DMS53 treated with DMSO at 0.1 percent for 48 hours (cell line): ENCODE data around the gene ENGASE.
"Not testable (repeated sequence)": the region's sequence is repeated elsewhere in the genome, so short reads cannot be mapped to it uniquely, and the experiment has no call there.

Experiments
- DNase-seq: peaks from one replicate; lab custom pipeline; 2025; ENCODE audit not compliant: unreplicated experiment; lab: John Stamatoyannopoulos, UW

Gene ENGASE

DNA sequence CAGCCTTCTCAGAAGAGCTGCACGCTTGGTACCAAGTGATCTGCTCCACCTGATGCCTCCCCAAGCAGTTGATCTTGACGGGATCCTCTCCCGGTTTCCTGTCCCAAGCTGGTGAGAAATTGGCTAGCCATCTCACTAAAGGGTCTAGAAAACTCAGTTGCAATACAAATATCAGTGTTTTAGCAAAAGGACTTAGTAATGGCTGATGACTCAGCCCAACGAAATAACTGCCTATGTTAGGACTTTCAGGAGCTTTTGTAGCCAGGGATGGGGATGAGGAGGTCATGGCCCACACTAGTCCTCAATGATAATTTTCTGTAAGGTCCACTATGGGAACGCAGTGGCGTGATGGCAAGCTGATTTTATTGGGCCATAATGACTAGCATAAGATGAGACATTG, 23.3 kb upstream of the ENGASE start:
- DNase-seq: no peak

DNA sequence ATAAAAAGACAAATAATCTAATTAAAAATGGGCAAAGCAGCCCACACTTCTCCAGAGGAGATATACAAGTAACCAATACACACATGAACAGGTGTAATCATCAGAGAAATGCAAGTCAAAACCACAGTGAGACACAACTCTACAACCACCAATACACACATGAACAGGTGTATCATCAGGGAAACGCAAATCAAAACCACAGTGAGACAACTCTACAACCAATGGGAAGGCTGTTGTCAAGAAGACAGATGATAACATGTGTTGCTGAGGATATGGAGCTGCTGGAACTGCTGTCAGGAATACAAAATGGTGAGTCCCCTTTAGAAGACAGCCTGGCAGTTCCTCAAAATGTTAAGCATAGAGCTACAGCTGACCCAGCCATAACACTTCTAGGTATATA, 22.5 kb upstream of the ENGASE start:
- no peak for DNase-seq

GRCh38 chr17:79053251-79053925, 21.2 kb upstream of the ENGASE start:
- no peak for DNase-seq

- no peak for DNase-seq
Observed at GRCh38 chr17:79054200-79054960, 20.2 kb upstream of the ENGASE start.

DNA sequence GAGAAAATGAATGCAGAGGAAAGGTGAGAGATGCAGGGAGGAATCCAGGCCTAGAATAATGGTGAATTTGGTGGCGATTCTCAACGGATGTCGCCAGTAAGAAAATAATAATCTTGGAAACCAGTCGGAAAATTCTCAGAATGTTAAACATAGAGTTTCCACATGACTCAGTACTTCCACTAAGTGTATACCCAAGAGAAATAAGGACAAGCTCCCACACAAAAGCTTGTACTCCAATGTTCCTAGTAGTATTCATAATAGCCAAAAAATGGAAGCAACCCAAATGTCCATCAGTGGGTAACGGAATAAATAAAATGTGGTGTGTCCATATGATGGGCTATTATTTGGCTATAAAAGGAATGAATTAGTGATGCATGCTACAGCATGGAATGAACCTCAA, 19.4 kb upstream of the ENGASE start:
- no peak for DNase-seq

DNA sequence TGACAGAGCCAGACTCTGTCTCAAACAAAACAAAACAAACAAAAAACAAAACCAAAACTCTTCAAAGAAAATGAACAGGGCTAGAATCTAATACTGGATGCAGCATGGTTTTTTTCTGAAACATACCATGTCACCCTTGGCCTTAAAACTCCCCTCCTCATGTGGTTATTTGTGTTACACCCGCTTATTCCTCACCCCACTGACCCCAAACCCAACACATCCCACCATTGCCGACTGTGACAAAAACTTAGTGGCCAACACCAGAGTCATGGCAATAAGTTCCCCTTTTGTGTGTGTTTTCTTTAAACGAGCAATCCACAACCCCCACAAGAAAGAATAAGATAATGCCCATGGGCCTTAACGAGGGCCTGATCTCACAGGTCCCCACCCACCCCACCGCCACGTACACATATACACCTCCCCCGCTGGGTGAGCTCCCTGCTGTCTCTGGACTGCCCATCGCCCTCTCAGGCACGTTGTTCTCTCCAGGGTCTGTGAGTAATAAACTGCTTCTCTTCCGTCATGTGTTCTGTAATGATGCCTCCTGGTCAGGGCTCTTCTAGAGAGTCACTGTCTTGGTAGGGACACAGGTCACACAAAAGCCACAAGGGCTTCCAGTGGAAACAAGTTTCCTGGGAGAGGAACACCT, 16.8 kb upstream of the ENGASE start:
- no peak for DNase-seq

DNA sequence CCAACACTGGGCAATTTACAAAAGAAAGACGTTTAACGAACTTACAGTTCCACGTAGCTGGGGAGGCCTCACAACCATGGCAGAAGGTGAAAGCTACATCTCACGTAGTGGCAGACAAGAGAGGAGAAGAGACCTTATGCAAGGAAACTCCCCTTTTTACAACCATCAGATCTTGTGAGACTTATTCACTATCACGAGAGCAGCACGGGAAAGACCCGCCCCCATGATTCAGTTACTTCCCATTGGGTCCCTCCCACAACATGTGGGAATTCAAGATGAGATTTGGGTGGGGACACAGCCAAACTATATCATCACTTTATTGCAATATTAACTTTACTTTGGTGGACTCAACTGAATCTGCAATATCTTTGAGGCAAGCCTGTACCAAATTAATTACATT, 11.9 kb upstream of the ENGASE start:
- DNase-seq: no peak

- no peak for DNase-seq
Observed at GRCh38 chr17:79064026-79064425, 10.6 kb upstream of the ENGASE start.

- DNase-seq: no peak
Observed at GRCh38 chr17:79065105-79065670, 9.4 kb upstream of the ENGASE start.

DNA sequence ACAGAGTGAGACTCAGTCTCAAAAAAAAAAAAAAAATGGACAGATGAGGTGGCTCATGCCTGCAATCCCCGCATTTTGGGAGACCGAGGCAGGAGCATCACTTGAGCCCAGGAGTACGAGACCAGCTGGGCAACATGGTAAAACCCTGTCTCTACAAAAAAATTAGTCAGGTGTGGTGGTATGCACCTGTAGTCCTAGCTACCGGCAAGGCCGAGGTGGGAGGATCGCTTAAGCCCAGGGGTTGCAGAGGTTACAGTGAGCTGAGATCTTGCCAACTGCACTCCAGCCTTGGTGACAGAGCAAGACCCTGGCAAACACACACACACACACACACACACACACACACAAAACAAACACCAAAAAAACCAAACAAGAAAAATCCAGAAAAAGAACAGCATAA, 7.7 kb upstream of the ENGASE start:
- DNase-seq: no peak

DNA sequence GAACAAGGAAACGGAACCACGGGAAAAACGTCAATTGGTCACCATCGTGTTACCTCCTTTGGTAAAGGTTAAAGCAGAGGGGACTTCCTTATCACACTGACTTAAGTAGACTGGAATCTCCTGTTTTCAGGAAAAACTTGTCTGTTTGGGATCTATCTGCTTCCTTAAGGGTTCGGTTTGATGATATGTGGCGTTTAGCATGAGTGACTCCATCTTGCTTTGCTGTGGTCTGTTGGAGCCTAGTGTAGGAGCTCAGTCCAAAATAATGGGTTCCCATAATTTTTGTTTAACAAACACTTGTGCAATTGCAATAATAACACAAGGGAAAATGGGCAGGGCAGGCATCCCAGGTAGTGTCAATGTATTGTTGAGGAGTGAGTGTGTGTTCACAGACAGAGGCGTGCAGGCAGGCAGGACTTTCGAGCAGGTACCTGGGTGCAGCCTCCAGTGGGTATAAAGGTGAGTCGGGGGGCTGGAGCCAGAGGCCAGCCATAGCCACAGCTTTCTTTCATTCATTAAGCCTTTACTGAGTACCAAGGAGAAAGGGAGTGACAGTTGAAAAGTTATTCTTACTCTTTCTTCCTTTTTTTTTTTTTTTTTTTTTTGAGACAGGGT, 4.3 kb upstream of the ENGASE start:
- DNase-seq: no peak

DNA sequence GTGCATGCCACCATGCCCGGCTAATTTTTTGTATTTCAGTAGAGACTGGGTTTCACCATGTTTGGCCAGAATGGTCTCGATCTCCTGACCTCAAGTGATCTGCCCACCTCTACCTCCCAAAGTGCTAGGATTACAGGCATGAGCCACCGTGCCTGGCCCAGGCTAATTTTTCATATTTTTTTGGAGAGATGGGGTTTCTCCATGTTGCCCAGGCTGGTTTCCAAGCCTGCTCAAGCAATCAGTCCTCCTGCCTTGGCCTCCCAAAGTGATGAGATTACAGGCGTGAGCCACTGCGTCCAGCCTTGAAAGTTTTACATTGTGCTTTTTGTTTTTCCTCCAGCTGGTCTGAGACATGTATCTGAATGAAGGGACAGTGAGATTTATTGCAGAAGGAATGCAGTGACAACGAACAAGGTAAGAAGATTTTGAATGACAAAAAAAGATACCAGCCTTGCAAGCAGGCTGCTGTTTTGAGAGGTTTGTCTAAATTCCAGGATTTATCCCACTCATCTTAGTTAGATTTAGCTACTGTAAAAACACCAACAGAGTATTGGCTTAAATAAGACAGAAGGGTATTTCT, 3.4 kb upstream of the ENGASE start:
- DNase-seq: no peak

GRCh38 chr17:79072544-79072943, 2.1 kb upstream of the ENGASE start:
- no peak for DNase-seq

DNA sequence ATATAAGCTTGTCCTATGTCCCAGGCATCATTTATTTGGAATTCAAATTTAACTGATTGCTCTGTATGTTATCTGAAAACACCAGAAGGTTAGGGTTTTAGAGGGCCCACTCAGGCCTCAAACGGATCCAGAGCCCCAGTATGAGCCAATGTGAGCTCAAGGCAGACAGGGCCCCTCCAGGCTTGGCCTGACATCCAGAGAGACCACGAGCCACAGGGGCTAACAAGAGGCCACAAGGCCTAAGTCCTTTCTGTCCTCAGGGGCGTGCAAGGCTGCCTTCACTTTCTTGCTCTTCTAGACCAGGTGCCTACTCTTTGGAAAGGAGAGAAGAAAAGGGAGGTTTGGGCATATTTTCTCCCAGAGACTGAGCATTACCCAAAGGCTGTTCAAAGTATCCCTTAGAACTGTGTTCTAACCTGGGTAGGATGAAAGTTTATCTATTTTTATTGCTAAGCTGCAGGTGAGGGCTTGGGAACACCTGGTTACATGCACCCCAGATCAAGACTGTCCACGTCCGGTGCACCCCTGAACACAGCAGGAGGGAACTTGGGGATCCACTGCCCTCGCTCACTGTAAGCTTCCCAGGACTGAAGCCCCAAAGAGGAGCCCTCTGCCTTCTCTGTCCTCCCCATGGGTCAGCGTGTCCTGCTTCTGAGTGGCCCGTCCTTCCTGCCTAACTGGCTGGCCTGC, 1.5 kb upstream of the ENGASE start:
- no peak for DNase-seq

DNA sequence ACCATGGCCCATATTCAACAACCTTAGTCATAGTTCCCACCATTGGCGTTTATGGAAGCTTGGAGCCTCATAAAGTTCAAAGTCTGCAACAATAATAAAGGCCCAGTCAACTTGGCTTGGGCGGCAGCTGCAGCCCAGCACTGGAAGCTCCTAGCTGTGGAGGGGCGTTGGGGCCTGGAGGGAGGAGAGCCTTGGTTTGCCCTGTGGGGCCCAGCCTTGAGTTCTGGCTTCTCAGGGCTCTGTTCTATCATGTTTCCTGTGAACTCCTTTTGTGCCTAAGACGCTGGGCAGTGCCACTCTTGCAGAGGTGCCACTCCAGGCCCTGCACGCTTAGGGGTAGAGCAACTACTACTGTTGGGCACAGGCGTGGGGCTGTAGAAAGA, 927 bp upstream of the ENGASE start:
- no peak for DNase-seq

DNA sequence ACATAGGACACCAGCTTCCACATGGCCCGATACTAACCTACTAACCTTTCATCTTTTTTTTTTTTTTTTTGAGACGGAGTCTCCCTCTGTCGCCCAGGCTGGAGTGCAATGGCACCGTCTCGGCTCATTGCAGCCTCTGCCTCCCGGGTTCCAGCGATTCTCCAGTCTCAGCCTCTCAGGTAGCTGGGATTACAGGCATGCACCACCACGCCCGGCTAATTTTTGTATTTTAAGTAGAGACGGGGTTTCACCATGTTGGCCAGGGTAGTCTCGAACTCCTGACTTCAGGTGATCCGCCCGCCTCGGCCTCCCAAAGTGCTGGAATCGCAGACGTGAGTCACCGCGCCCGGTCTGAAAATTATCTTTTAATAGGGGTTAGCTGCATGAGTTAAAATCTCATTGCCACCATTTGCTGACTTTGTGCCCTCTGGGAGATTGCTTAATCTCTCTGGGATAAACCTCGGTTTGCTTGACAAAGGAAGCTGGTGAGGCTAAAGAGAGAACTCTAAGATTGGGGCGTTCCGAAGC, 439 bp upstream of the ENGASE start:
- not testable (repeated sequence) for DNase-seq

DNA sequence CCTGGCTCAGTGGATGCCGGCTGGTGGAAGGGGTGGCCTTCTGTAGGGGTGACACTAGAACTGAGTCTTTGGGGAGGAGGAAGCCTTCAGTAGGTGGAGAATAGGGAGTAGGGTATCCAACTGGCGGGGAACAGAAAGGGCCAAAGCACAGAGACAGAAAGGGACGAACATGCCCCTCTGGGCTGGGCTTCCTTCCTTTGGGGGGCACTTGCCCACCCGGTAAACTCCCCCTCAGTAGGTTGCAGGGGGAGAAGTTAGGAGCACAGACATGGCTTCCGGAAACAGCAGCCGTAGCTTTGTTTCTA, 774 bp downstream of the ENGASE start:
- no peak for DNase-seq

DNA sequence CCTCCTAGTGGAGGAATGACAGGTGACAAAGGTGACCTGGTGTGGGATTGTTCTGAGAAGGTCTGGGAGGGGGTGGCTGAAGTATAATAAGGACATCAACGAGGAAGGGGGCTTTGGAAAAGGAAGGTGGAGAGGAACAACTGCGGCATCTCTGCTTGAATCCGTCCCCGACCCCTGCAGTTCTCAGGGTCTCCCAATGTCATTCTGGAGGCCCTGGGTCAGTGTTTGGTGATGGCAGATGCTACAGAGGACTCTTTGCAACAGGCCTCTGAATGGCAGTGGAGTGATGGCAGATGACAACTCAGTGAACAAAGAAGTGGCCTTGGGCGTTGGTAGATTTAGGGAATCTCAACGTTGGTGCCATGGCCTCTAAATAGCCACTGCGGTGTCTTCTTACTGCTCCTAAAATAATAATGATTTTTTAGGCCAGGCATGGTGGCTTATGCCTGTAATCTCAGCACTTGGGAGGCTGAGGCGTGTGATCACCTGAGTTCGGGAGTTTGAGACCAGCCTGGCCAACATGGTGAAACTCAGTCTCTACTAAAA, 1.3 kb downstream of the ENGASE start:
- no peak for DNase-seq

DNA sequence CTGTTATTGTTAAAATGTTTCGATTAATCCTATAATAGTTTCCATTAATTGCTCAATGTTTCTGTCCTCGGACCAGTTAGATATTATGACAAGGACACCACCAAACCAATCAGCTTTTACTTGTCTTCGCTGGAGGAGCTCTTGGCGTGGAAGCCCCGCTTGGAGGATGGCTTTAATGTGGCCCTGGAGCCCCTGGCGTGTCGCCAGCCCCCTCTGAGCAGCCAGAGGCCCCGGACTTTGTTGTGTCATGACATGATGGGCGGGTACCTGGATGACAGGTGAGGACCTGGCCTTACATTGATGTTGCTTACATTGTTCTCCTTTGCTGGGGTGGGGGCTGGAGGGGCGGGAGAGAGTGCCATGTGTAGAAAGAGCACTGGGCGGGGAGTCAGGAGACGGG, 3.0 kb downstream of the ENGASE start:
- DNase-seq: no peak

DNA sequence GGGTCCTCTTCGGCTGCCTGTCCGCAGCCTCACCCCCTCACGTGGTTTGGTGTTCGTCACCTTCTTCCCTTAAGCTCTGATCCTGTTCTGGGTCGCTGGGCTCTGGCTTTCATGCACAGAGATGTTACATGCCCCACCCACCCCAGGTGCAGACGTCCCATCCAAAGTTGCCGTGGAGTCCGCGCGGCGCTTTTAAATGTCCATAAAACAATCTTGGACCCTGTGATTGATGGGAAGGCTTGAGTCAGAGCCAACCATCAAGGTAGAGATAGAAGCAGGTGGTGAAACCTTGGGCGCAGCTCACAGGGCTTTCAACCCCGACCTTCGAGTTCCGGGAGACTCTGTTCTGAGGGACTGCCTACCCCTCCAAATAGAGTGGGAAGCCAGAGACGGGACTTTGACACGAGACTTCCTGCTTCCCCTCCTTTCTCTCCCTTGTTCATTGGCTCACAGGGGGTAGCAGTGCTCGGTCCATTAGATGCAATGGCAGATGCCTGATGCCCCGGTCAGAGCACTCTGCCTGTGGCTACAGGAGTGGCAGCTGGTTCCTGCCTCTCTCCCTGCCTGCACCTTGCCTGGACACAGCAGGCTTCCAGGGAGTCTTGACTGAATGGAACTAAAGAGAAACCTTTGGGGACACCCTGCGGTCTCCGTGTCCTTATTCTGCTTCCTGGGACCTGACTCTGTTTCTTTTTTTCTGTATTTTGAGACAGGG, 4.0 kb downstream of the ENGASE start:
- DNase-seq: no peak
